Right lung (tissue), 5 donors: ENCODE data around the gene FN1. TPM values are rescaled to one million over a fixed set of nuclear protein-coding genes. Genes with fewer than 3 reads are reported as not detected.
"Not testable (repeated sequence)": the region's sequence is repeated elsewhere in the genome, so short reads cannot be mapped to it uniquely, and the experiment has no call there.

Source experiments
- DNase-seq, 2 donors: peaks; one replicate each; pipeline ENCODE4 v3.0.0-alpha.2; 2013
- polyA plus RNA-seq, 5 donors: library from polyadenylated mRNA; unstranded; fragments of 120-200 nt; gene quantifications; one replicate each; pipeline versions ENCODE4 v1.2.1 to v1.2.3, GENCODE V29; 2013; ENCODE audit warnings: inconsistent platforms in 1 of 5, low replicate concordance in 1 of 5; ENCODE audit not compliant: insufficient read length in 5 of 5, insufficient read depth in 1 of 5

FN1 gene
- polyA plus RNA-seq, 5 donors, result 1,474 to 1,880 (median 1,700) TPM

DNA sequence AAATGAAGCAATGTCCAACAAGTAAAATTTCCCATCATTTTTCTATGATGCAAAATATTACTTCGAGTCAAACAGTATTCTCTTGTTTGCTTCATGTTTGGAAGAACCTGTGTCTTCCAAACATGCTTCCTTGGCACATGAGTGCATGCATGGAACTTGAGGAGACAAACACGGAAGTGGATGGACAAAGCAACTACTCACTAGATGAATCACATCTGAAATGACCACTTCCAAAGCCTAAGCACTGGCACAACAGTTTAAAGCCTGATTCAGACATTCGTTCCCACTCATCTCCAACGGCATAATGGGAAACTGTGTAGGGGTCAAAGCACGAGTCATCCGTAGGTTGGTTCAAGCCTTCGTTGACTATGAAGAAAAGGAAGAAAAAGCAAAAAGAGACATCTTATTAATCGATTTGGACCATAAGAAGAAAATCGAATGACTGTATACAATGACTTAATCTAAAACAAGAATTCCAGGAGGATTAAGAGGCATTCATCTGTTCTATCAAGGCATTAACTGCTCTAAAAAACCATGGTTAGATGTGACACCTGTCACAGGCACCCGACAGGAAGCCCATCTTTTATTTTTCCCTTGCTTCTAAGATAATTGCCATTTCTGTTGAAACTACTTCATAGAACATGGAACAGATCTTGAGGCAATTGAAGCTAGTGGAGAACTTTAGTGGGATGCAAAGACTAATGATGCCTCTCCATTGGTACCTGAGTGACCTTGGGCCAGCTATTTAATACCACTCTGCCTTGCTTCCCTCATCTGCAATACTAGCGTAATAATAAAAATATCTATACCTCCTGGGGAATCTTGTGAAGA, 68.0 kb downstream of the FN1 start:
- DNase-seq, result no peak

DNA sequence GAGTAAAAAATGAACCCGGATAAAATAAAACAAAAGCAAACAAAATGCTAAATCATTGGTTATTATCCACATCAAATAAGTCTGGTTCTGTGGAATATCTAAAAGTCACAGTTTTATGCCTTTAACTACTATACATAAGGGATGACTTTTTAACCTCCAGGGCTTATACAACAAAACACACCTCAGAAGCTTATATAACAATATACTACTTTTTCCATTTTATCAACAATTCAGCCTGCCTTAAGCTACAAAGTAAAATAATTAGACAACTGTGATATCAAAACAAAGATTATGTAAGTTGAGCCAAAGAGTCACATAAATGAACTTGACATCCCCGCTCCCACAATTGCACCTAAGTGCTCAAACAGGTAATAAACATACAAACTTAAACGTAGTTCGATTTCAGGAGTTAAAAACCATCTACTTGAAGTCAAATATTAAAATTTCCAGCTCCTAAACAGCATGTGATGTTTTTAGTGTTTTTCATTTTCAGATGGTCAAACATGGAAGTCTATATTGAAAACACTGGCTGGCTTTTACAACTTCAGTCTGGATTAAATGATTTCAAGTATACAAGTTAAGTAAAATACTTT, 69.3 kb downstream of the FN1 start:
- no peak for DNase-seq

DNA sequence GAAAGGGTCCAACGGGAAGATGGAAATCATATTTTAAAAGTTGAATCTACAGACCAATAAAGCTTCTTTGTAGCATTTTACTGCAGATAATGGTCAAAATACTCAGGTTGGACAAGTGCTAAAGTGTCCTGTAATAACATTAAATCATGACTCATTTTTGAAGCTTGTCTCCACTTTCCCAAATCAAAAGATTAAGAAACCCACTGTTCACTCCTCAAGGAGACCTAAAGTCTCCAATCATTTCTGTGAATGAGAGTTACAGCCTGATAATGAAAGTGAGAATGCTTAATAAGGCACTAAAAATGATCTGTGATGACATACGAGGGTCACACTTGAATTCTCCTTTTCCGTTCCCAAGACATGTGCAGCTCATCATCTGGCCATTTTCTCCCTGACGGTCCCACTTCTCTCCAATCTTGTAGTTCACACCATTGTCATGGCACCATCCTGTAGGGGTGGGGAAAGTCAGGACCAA, 70.6 kb downstream of the FN1 start:
- no peak for DNase-seq

DNA sequence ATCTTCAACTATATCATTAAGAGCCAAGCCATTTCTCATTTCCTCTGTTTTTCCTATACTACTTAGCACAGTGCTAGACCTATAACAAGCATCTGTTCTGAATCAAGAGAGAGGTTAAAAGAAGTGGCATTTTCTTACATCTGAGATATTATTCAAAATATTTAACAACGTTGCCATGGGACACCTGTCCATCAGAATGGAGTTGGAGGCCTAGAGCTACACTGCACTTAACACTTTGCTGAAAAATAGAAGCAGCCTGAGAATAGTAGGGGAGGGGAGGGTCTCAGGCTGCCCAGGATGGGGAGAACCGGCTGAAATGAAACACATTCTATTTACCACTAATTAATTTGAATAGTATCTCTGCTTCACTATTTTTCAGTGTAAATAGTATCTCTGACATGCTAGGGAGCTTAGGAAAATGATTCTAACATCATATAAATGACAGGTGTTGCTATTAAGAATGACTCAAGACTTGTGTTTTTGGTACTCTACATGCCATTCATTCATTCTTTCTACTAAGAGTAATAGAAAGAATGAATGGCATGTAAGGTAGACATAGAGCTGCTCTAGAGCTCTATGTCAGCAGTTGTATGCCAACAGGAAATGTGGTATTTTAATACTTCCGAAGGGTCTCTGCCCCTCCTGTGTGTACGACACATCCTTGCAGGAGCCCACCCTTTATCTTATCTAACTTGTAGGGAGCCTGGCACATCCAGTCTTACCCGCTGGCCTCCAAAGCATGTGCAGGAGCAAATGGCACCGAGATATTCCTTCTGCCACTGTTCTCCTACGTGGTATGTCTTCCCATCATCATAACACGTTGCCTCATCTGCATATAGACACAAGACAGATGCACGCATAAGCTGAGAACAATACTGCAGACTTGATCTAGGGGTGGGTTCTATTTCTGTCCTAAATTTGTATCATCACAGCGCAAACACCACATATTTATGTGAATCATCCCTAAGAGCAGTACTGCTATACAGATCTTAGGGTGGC, 71.4 kb downstream of the FN1 start:
- DNase-seq, result no peak

DNA sequence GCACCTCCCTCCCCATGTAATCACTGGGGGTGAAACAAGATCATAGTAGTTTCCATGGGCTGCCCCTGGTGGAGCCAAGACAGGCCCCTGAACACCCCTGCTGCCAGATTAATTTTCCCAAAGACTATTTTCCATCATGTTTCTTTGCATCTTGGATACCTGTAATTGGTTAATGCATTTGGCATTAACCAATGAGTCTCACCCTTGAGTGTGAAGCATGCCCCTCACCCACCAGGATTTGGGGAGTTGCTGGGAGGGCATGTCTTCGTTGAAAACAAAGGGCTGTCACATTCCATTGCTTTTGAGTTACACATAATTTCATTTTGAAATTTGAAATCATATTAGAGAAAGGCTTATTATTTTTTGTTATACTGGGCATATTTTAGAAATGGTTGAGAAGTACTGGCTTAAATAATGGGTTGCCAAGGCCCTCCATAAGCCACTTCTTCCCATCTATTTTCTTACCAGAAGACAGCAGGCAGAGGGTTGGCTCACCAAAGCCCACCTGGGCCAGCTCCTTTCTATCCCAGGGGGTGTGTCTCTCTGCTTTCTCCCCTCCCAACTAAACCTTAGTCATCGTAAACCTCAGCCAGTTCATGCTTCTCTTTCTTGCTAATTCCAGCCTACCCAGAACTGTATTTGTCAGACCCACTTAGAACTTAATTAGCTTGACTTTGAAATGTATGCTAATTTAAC, 72.3 kb downstream of the FN1 start:
- DNase-seq, result no peak

DNA sequence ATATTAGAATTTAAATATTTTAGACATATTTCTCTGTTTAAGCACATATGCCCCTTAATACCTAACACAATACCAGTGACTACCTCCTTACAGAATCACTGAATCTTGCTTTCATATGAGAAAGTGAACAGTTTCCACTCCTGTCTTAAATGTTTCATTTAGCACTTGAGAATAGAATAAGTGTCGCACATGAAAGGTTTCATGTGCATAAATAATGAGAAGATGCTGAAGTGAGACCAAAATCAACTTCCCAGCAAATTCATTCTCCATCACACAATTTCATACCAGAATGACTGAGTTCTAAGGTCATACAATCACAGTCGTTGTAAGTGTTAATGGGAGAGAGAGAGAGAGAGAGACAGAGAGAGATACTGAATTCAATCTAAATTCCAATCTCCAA, 72.8 kb downstream of the FN1 start:
- no peak for DNase-seq

DNA sequence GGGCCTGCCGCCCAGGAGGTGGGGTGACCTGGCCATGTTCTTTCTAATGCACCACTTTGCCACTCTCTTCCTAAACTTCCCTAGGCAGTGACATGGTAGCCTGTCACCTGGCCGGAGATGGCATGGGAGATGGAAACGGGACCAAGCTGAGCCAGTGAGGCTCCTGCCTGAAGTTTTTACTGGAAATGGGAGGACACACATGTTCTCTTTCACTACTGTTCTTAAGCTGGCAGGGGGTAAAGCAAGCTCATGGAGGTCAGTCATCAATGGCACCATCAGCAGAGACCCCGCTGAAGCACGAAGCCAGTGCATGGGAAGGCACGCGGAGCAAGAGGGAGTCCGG, 73.3 kb downstream of the FN1 start:
- no peak for DNase-seq

DNA sequence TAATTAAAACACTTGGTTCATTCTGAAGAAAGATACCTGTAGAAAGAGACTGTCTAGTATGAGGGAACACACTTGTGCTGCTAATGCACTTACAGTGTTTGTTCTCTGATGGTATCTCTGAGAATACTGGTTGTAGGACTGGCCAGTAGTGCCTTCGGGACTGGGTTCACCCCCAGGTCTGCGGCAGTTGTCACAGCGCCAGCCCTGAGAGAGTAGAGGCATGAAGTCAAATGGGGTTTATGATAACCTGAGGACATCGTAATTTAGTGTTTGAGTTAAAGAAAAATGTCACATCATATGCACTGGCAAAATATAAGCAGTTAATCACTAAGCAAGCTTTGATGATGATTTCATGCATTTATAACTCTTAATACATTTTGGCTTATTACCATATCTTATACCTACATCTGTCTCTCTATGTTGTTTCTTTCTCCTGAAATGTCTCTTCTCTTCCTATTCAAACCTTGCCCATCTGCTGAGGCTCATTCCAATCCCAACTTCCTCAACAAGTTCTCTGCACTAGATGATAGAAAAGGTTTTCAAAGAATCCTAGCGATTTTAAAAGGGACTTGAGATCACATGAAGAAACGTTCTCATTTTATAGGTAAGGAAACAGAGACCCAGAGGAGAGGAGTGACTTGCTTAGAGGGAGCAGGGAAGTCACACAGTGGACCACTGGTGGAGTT, 73.8 kb downstream of the FN1 start:
- DNase-seq, result no peak

DNA sequence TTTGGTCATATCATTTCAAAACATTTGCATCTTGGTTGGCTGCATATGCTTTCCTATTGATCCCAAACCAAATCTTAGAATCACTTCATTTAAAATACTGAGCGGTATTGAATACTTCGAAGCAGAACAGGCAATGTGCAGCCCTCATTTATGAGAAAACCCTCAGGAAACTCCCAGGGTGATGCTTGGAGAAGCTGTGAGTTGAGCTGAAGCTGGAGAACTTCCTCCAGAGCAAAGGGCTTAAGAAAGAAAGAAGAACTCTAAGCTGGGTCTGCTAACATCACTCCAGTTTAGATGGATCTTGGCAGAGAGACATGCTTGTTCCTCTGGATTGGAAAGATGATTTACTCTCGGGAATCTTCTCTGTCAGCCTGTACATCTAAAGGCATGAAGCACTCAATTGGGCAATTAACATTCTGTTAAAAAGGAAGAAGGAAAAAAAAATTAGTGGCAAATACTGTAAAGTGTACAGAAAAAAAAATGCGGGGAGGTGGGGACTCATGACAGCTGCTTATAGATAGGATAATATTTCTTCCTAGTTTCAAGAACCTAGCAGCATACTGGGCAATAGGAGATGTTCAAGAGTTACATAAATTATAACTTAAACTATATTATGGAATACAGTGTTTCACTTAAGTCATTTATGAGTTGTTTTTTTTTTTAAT, 74.5 kb downstream of the FN1 start:
- no peak for DNase-seq

DNA sequence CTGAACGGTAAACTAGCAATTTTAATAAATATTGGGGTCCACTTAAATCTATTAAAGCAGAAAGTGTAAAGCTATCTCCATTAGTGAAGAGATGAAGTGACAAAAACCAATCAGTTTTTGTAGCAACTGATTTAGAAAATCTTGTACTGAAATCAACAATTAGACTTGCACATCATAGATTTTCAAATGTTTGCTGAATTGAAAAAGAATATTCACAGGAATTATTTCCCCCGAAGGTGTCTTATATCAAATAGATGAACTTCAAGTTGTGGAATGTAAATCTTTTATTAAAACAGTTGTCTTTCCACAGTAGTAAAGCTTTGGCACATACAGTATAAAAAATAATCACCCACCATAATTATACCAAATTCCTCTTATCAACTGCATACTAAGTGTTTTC, 75.3 kb downstream of the FN1 start:
- no peak for DNase-seq

DNA sequence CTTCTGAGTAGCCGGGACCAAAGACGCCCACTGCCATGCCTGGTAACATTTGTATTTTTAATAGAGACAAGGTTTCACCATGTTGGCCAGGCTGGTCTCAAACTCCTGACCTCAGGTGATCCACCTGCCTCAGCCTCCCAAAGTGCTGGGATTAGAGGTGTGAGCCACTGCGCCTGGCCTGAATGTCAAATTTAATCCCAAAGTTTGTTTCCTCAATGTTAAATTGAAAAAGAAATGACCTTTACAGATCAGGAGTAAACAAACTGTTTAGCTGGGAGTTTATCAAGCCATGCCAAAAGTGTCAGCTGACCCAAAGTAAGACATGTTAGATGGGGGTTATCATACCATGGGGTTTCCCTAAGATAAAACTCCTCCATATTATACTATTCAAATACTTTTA, 75.8 kb downstream of the FN1 start:
- DNase-seq, result not testable (repeated sequence)

DNA sequence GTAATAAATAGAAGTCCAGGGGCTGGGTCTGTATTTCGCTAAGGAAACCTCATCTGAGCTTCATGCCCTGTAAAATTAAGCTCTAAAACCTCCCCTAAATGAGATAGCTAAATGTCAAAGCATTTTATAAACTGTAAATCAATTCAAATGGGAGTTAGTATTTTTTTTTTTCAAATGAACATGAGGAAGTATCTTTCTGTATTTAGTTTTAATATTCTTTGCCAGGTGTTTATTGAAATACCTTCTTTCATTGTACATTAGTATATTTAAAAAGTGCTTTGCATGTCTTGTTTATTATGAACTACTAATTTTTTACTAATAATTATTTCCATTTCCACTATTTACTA, 76.3 kb downstream of the FN1 start:
- no peak for DNase-seq

DNA sequence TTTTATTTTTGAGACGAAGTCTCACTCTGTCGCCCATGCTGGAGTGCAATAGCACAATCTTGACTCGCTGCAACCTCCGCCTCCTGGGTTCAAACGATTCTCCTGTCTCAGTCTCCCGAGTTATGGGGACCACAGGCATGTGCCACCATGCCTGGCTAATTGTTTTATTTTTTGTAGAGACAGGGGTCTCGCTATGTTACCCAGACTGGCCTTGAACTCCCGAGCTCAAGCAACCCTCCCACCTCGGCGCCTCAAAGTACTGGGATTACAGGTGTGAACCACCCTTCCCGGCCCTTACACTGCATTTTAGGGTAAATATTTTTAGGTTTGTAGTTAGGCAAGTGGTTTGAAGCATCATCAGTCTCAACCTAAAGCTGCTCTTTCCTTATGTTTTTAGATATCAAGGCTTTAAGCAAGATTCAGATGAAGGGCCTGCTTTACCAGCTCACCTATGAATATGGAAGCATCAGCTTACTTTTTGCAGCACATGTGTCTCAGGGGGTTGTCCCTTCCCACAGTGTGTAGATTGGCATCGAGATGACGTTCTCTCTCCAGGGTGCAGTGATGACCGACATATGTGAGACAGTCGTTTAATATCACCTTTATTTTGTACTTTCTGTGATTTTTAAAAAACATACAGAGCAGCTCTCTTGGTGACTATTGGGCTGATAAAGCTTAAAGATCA, 76.8 kb downstream of the FN1 start:
- DNase-seq, result no peak

DNA sequence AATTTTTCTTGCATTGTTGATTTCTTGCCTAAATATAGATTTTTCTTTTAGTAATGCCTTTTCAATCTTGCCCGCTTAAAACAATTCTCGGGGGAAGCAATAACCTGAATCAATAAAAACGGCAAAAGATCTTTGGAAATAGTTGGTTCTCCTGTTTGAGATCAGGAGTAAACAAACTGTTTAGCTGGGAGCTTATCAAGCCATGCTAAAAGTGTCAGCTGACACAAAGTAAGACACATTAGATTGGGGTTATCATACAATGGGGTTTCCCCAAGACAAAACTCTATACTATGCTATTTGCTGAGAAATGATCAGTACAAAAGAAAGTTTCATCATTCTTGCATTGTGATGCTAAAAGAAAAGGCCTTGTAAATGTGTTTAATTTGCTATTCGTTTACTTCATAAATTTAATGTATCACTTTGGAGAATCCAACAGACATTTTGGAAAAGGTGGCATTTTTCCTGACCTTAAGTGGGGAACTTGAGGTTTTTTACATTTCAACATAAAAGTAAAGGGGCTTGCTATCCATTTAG, 77.5 kb downstream of the FN1 start:
- no peak for DNase-seq

DNA sequence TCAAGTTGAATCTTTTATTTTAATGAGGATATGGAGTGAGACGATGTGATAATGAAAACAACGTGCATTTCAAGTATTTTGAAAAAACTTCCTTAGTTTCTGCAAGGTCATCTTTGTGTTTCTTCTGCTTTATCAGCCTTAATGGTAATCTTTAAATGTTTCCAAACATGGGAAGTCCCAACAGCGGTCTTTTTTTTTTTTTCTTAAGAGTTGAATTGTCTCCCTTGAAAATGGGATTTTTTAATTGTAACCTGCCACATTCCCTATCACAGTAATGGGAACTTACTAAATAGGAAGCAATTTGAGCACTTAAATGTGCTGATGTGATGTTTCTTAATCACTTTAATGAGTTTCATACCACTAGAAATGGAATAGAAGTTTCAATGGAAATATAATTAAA, 78.2 kb downstream of the FN1 start:
- DNase-seq, result no peak

DNA sequence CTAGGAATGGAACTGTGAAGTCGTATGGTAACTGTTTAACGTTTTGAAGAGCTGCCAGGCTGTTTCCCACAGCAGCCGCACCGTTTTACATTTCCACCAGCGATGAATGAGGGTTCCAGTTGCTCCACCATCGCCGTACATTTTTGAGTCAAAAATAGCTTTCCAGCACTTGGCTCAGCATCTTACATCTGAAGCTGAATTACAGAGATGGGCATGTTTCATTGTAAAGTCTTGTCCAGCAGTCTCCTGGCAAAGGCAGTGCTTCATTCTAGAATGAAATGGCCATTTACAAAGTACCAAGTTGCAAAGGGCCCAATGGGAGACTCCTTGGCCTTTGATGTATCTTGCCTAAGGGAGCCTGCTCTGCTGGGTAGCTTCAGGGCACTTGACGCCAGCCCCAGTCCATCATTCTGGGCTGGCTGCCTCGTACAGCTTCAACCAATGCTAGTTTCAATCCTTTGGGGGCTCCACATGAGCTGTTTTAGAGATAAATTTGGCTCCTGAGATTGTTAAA, 78.9 kb downstream of the FN1 start:
- DNase-seq, result peak in 1 of 2 donors; percentile 15

DNA sequence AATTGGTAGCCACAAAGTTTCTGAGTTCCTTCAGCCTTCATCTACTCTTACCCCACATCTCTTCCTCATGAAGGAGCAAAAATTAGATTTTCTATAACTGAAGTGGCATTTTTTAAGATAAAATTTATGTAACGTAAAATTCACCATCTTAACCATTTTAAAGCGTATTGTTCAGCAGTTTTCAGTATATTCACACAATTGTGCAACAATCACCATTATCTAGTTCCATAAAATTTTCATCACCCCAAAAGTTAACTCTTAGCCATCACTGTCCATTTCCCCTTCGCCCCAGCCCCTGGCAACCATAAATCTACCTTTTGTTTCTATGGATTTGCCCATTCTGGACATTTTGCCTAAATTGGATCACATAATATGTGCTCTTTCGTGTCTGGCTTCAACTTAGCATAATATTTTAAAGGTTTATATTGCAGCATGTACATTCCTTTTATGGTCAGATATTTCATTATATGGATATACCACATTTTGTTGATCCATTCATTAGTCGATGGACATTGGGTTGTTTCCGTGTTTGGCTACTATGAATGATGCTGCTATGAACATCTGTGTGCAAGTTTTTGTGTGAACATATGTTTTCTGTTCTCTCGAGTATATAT, 79.4 kb downstream of the FN1 start:
- DNase-seq, result no peak

DNA sequence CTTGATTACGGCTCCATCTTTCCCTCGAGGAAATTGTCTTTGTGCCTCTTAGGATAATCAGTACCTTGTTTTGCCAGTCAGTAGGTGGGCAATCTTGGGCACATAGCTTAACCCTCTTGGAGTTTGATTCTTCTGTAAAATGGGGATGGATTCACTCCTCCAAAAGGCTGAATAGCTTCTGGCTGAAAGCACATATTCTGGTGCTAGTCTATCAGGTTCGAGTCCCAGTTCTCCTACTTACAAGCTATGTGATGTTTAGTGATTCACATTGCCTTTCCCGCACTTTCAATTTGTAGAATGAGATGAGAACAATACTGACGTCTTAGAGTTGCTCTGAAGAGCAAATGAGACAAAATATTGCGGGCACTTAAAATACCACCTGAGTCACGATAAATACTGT, 80.1 kb downstream of the FN1 start:
- DNase-seq, result no peak
